CD4-positive, alpha-beta T cell (primary cell): ENCODE data around the gene RPN1. TPM values are rescaled to one million over a fixed set of nuclear protein-coding genes. Genes with fewer than 3 reads are reported as not detected.

Source experiments
- ATAC-seq: fragments of 200-7000 bp; cut with Tn5 transposase; one replicate; pipeline ENCODE4 v1.10.0; 2022; ENCODE audit warnings: mild to moderate bottlenecking; ENCODE audit not compliant: poor library complexity
- CTCF ChIA-PET: fragments of 350-600 bp; sonication (Branson Sonifier 250); formaldehyde crosslinking; loops from one replicate; lab custom pipeline; 2021; ENCODE audit warnings: antibody characterized with exemption, inconsistent platforms; lab: Charles Lee
- POLR2A ChIA-PET: fragments of 350-600 bp; sonication (Branson Sonifier 250); formaldehyde crosslinking; loops from one replicate; lab custom pipeline; 2021; ENCODE audit warnings: antibody characterized with exemption, inconsistent platforms; lab: Charles Lee
- DNase-seq, 14 experiments: peaks; one replicate each; pipeline ENCODE4 v3.0.0-alpha.2; 2013 to 2020; ENCODE audit warnings: mixed read lengths in 2 of 14
- H3K27ac ChIP-seq, 2 donors: one replicate each; pipeline versions ENCODE4 v1.5.1 to v1.7.0; 2013; ENCODE audit warnings: low read length in 2 of 2, low read depth in 1 of 2, mild to moderate bottlenecking in 1 of 2
- H3K27me3 ChIP-seq, 2 experiments: 1 replicate in 1 of 2; 2 replicates in 1 of 2; pipeline versions ENCODE4 v1.6.1 to v1.7.0; 2013; ENCODE audit warnings: low read length in 2 of 2, control low read depth in 1 of 2, mild to moderate bottlenecking in 1 of 2, moderate library complexity in 1 of 2; ENCODE audit not compliant: insufficient read depth in 2 of 2, control insufficient read depth in 1 of 2
- H3K36me3 ChIP-seq: one replicate; pipeline ENCODE4 v1.6.1; 2013; ENCODE audit warnings: low read length, control low read depth; ENCODE audit not compliant: insufficient read depth
- H3K4me1 ChIP-seq: one replicate; pipeline ENCODE4 v1.6.1; 2013; ENCODE audit warnings: low read length, control low read depth; ENCODE audit not compliant: insufficient read depth
- H3K4me3 ChIP-seq: one replicate; pipeline ENCODE4 v1.5.1; 2013; ENCODE audit warnings: mild to moderate bottlenecking, low read length, moderate library complexity
- H3K9me3 ChIP-seq, 2 experiments: 1 replicate in 1 of 2; 2 replicates in 1 of 2; pipeline versions ENCODE4 v1.6.1 to v1.7.0; 2013; ENCODE audit warnings: low read length in 2 of 2, mild to moderate bottlenecking in 2 of 2, control low read depth in 1 of 2, moderate library complexity in 1 of 2; ENCODE audit not compliant: control insufficient read depth in 1 of 2, insufficient read depth in 1 of 2
- H3K27ac Mint-ChIP-seq: one replicate; pipeline ENCODE4 v1.8.0; 2020; ENCODE audit warnings: mixed read lengths
- H3K27me3 Mint-ChIP-seq: one replicate; pipeline ENCODE4 v1.8.0; 2021; ENCODE audit warnings: mixed read lengths
- H3K36me3 Mint-ChIP-seq: one replicate; pipeline ENCODE4 v1.8.0; 2021; ENCODE audit warnings: low read depth, mixed read lengths
- H3K4me1 Mint-ChIP-seq: one replicate; pipeline ENCODE4 v1.8.0; 2021; ENCODE audit warnings: low read depth, mixed read lengths
- H3K4me3 Mint-ChIP-seq: one replicate; pipeline ENCODE4 v1.8.0; 2020; ENCODE audit warnings: mild to moderate bottlenecking, mixed read lengths
- H3K9me3 Mint-ChIP-seq: one replicate; pipeline ENCODE4 v1.8.0; 2020; ENCODE audit warnings: mixed read lengths
- CTCF ChIP-seq: fragments of 200-600 bp; IDR thresholded peaks from one replicate; pipeline ENCODE4 v1.8.0; 2022; ENCODE audit warnings: antibody characterized with exemption, mild to moderate bottlenecking
- intact Hi-C, 2 experiments: fragments of 100-400 bp; cut with DNase I in 1 of 2; cut with micrococcal nuclease in 1 of 2; formaldehyde crosslinking; loops; one replicate each; pipeline versions ENCODE4 v1.15.1 to v1.9.0; 2023 to 2025; cut with DNase I, micrococcal nuclease
- total RNA-seq, 174 experiments: library from RNA in 2 of 174; stranded (reverse) in 2 of 174; gene quantifications; one replicate each; pipeline ENCODE4 v1.2.3 and lab custom pipeline; 2021 to 2026

The RPN1 gene
- total RNA-seq, 2 experiments from 2014 or later, result 67.7 to 72.6 TPM

- Mint-ChIP-seq H3K36me3 (no peaks in the 10 kb centered on the region), H3K27ac (no peak overlapping the region), H3K4me3 (no peak overlapping the region), H3K9me3 (no peaks in the 10 kb centered on the region), H3K4me1 (peaks cover 13% of the 10 kb centered on the region), H3K27me3 (peaks cover 36% of the 10 kb centered on the region)
- intact Hi-C loops, result no loop called here
- ChIA-PET POLR2A (no interaction called here), CTCF (interaction anchor here (1.6 kb wide), 1 partner anchor 35 kb away, joined by 6 read pairs; no protein-coding TSS in a partner anchor)
- no peaks in the 10 kb centered on the region for H3K36me3 ChIP-seq
- peaks cover 3 to 16% of the 10 kb centered on the region in 2 experiments for H3K27me3 ChIP-seq
- no peak for DNase-seq
- H3K9me3 ChIP-seq, result peaks cover 0 to 4% of the 10 kb centered on the region in 2 experiments
- H3K27ac ChIP-seq, result no peak overlapping the region
- peaks cover 17% of the 10 kb centered on the region for H3K4me1 ChIP-seq
- no peak for ATAC-seq
- H3K4me3 ChIP-seq, result no peak overlapping the region
- TF ChIP-seq CTCF, result no peak
Observed at GRCh38 chr3:128573707-128574162, 76.9 kb downstream of the RPN1 start.

- H3K4me1 Mint-ChIP-seq, result peaks cover 13% of the 10 kb centered on the region
- Histone ChIP-seq H3K4me1 (peaks cover 17% of the 10 kb centered on the region), H3K36me3 (no peaks in the 10 kb centered on the region), H3K27me3 (peaks cover 3 to 16% of the 10 kb centered on the region in 2 experiments), H3K27ac (no peak overlapping the region), H3K4me3 (no peak overlapping the region), H3K9me3 (peaks cover 0 to 4% of the 10 kb centered on the region in 2 experiments)
- CTCF ChIA-PET, result interaction anchor here (1.6 kb wide), 1 partner anchor 36 kb away, joined by 6 read pairs; no protein-coding TSS in a partner anchor
- no peak for TF ChIP-seq CTCF
- ATAC-seq, result peak; percentile 24
- no peaks in the 10 kb centered on the region for H3K36me3 Mint-ChIP-seq
- H3K27me3 Mint-ChIP-seq, result peaks cover 35% of the 10 kb centered on the region
- no peaks in the 10 kb centered on the region for H3K9me3 Mint-ChIP-seq
- no peak overlapping the region for H3K4me3 Mint-ChIP-seq
- POLR2A ChIA-PET, result no interaction called here
- no peak overlapping the region for H3K27ac Mint-ChIP-seq
- intact Hi-C loops, result no loop called here
- no peak for DNase-seq
Observed at GRCh38 chr3:128573160-128573559, 77.5 kb downstream of the RPN1 start.

GRCh38 chr3:128572644-128573105, 77.9 kb downstream of the RPN1 start:
- H3K36me3 ChIP-seq, result no peaks in the 10 kb centered on the region
- intact Hi-C loops, result no loop called here
- H3K9me3 Mint-ChIP-seq, result no peaks in the 10 kb centered on the region
- ATAC-seq (peak; percentile 51), DNase-seq (peak in 4 of 14 experiments; percentile 18 to 52 (median 38))
- H3K27ac ChIP-seq, result no peak overlapping the region
- H3K4me1 Mint-ChIP-seq, result peaks cover 13% of the 10 kb centered on the region
- no peak overlapping the region for H3K4me3 ChIP-seq
- H3K36me3 Mint-ChIP-seq, result no peaks in the 10 kb centered on the region
- no peak overlapping the region for H3K27ac Mint-ChIP-seq
- H3K4me1 ChIP-seq, result peaks cover 17% of the 10 kb centered on the region
- ChIA-PET CTCF (interaction anchor here (1.6 kb wide), 1 partner anchor 36 kb away, joined by 6 read pairs; no protein-coding TSS in a partner anchor), POLR2A (no interaction called here)
- peaks cover 0 to 3% of the 10 kb centered on the region in 2 experiments for H3K9me3 ChIP-seq
- no peak for TF ChIP-seq CTCF
- no peak overlapping the region for H3K4me3 Mint-ChIP-seq
- peaks cover 35% of the 10 kb centered on the region for H3K27me3 Mint-ChIP-seq
- H3K27me3 ChIP-seq, result peaks cover 3 to 17% of the 10 kb centered on the region in 2 experiments
